ENCODE data around the gene SUPT7L.

The SUPT7L gene

GRCh38 chr2:27663285-27664153 is at the start of gene SUPT7L, which contains the start of gene SLC4A1AP:
Gene SUPT7L (minus strand): TSS chr2:27663614. CDS start chr2:27662192, 1,422 bp downstream.
Gene SLC4A1AP (plus strand): TSS chr2:27663889. CDS start chr2:27663915, 26 bp downstream.
- DNase-seq (ENCODE audit: low read depth) = peak; percentile 58

GRCh38 chr2:27713201-27713600 is 49.8 kb upstream of the SUPT7L start:
- no peak for DNase-seq (ENCODE audit: low read depth)

GRCh38 chr2:27712522-27712921 is 49.1 kb upstream of the SUPT7L start:
- DNase-seq (ENCODE audit: low read depth) = no peak

GRCh38 chr2:27711804-27712203 is 48.4 kb upstream of the SUPT7L start:
- DNase-seq (ENCODE audit: low read depth) = no peak

- DNase-seq (ENCODE audit: low read depth) = no peak
These were observed 47.4 kb upstream of the SUPT7L start for GRCh38 chr2:27710640-27711430.

GRCh38 chr2:27709960-27710575 is 46.7 kb upstream of the SUPT7L start:
- DNase-seq (ENCODE audit: low read depth) = no peak

- no peak for DNase-seq (ENCODE audit: low read depth)
These were observed 45.9 kb upstream of the SUPT7L start for GRCh38 chr2:27709326-27709725.

GRCh38 chr2:27708666-27709065 is 45.3 kb upstream of the SUPT7L start:
- DNase-seq (ENCODE audit: low read depth) = no peak

- no peak for DNase-seq (ENCODE audit: low read depth)
These were observed 44.8 kb upstream of the SUPT7L start for GRCh38 chr2:27708257-27708654.

GRCh38 chr2:27707462-27708256 is 44.2 kb upstream of the SUPT7L start:
- no peak for DNase-seq (ENCODE audit: low read depth)

GRCh38 chr2:27705851-27706622 is 42.6 kb upstream of the SUPT7L start:
- DNase-seq (ENCODE audit: low read depth) = no peak

GRCh38 chr2:27704342-27704876 is 41.0 kb upstream of the SUPT7L start:
- DNase-seq (ENCODE audit: low read depth) = no peak

- peak; percentile 77 for DNase-seq (ENCODE audit: low read depth)
These were observed 40.4 kb upstream of the SUPT7L start for GRCh38 chr2:27703638-27704341.

GRCh38 chr2:27702302-27702701 is 38.9 kb upstream of the SUPT7L start:
- DNase-seq (ENCODE audit: low read depth) = no peak

GRCh38 chr2:27701676-27702075 is 38.3 kb upstream of the SUPT7L start:
- no peak for DNase-seq (ENCODE audit: low read depth)

- DNase-seq (ENCODE audit: low read depth) = no peak
These were observed 34.2 kb upstream of the SUPT7L start for GRCh38 chr2:27697660-27698059.

GRCh38 chr2:27690052-27690451 is 26.6 kb upstream of the SUPT7L start:
- DNase-seq (ENCODE audit: low read depth) = no peak

GRCh38 chr2:27689424-27689823 is 26.0 kb upstream of the SUPT7L start:
- DNase-seq (ENCODE audit: low read depth) = no peak

GRCh38 chr2:27687232-27687631 is 23.8 kb upstream of the SUPT7L start:
- no peak for DNase-seq (ENCODE audit: low read depth)

GRCh38 chr2:27685577-27685976 is 22.2 kb upstream of the SUPT7L start:
- DNase-seq (ENCODE audit: low read depth) = no peak

All from stimulated activated CD8-positive, alpha-beta memory T cell treated with anti-CD3 and anti-CD28 coated beads, Interleukin-15, amount 100 ng/mL, for 1 hour (primary cell).